Measurements from ENCODE around the gene SGF29.
A peak's percentile ranks its signal among the peaks of the same experiment; 100 is the strongest.
"Not testable (repeated sequence)": the region's sequence is repeated elsewhere in the genome, so short reads cannot be mapped to it uniquely, and the experiment has no call there.

The SGF29 gene

GRCh38 chr16:28615486-28616223, 61.9 kb downstream of the SGF29 start:
- not testable (repeated sequence) for DNase-seq

GRCh38 chr16:28616224-28616577, 62.5 kb downstream of the SGF29 start:
- DNase-seq, result not testable (repeated sequence)

- no peak for DNase-seq
These were observed 62.9 kb downstream of the SGF29 start for GRCh38 chr16:28616636-28617035.

GRCh38 chr16:28617874-28618273, 64.2 kb downstream of the SGF29 start:
- DNase-seq, result no peak

- not testable (repeated sequence) for DNase-seq
These were observed 66.6 kb downstream of the SGF29 start for GRCh38 chr16:28620316-28620715.

GRCh38 chr16:28621481-28622155, 67.9 kb downstream of the SGF29 start:
- no peak for DNase-seq

- DNase-seq, result not testable (repeated sequence)
These were observed 68.9 kb downstream of the SGF29 start for GRCh38 chr16:28622532-28623171.

GRCh38 chr16:28623172-28623711, 69.5 kb downstream of the SGF29 start:
- peak; percentile 35 to 61 (median 48) for DNase-seq

- DNase-seq, result not testable (repeated sequence)
These were observed 77.2 kb downstream of the SGF29 start for GRCh38 chr16:28630905-28631304.

- DNase-seq, result not testable (repeated sequence)
These were observed 82.5 kb downstream of the SGF29 start for GRCh38 chr16:28636093-28636823.

- DNase-seq, result not testable (repeated sequence)
These were observed 84.0 kb downstream of the SGF29 start, which contains the start of gene NPIPB8 for GRCh38 chr16:28637765-28638164. NPIPB8 (plus strand) TSS chr16:28638065; CDS start chr16:28638361, 296 bp downstream.

- DNase-seq, result not testable (repeated sequence)
These were observed 84.6 kb downstream of the SGF29 start for GRCh38 chr16:28638359-28638758.

- DNase-seq, result not testable (repeated sequence)
These were observed 86.2 kb downstream of the SGF29 start for GRCh38 chr16:28639959-28640358.

Measured in activated naive CD4-positive, alpha-beta T cell (primary cell).